GM23248 (cell line): ENCODE data around the gene ADRA2C.

ENCODE experiments used
- EZH2 ChIP-seq: fragments of 200-600 bp; sonication (generic); IDR thresholded peaks from 2 replicates; pipeline ENCODE4 v1.6.1; 2018; ENCODE audit warnings: antibody characterized with exemption, mild to moderate bottlenecking; ENCODE audit not compliant: insufficient read depth, poor library complexity, severe bottlenecking
- EZH2phosphoT487 ChIP-seq: fragments of 200-600 bp; sonication (generic); IDR thresholded peaks from 2 replicates; pipeline ENCODE4 v1.6.1; 2018; ENCODE audit warnings: antibody characterized with exemption, moderate library complexity, mild to moderate bottlenecking, low read depth; ENCODE audit not compliant: insufficient read depth

DNA sequence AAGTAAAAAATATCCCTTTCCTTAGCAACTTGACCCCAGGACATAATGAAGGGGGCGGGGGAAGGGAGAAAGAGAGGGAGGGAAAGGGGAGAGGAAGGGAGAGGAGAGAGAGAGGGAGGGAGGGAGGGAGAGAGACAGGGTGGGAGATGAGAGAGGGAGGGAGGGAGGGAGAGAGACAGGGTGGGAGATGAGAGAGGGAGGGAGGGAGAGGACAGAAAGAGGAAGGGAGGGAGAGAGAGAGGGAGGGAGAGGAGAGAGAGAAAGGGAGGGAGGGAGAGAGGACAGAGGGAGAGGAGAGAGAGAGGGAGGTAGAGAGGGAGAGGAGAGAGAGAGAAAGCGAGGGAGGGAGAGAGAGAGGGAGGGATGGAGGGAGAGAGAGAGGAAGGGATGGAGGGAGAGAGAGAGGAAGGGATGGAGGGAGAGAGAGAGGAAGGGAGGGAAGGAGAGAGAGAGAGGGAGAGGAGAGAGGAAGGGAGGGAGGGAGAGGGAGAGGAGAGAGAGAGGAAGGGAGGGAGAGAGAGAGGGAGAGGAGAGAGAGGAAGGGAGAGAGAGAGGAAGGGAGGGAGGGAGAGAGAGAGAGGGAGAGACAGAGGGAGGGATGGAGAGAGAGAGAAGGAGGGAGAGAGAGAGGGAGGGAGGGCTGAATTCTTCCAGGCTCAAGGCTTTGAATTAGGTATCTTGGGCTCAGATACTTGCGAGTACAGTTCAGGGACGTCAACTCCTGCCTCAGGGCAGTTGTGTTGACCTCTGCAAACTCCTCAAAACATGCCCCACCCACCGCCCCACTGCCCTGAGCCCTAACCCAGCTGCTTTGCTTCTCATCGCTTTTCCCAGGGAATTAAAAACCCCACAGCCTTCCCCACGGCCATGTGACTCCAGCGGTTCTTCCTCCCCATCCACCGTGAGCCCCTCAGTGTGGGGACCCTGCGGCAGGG lies 40.0 kb upstream of the ADRA2C start:
- TF ChIP-seq EZH2phosphoT487, result no peak
- no peak for TF ChIP-seq EZH2
